ENCODE results near the gene MRAS. TPM values are rescaled to one million over a fixed set of nuclear protein-coding genes. Genes with fewer than 3 reads are reported as not detected.

MRAS gene
- total and polyA plus RNA-seq, 9 donors = 44.0 to 71.8 (median 59.7) TPM

DNA sequence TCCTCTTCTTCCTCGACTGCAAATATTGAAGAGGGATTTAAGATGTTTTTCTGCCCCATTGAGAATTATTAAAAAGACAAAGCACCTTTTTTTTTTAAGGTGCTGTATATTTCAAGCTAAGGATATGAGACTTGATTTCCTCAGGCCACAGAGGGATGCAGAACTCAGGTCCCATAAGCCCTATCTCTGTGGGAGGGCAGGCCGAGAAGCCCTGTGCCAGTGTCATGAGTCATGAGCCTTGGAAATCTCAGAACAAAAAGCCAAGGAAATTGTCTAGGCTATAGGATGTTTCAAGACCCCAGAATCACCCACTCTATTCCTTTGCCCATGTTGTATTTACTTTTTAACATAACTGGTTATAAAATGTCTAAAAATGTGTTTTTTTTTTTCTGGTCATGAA lies 93.4 kb downstream of the MRAS start:
- H3K4me3 ChIP-seq (ENCODE audit: low read length) = no peak overlapping the region
- H3K4me1 ChIP-seq (ENCODE audit: control insufficient read depth, insufficient read depth, low read length) = peaks cover 73% of the 10 kb centered on the region
- H3K27ac ChIP-seq (ENCODE audit: low read length) = no peak overlapping the region
- no peak for DNase-seq
- no CpG with 5 or more reads among the region's 2 CpGs for whole genome bisulfite sequencing (ENCODE audit: insufficient coverage)
- no peaks in the 10 kb centered on the region for H3K9me3 ChIP-seq (replicated peaks; ENCODE audit: control insufficient read depth, low read depth, low read length)
- peaks cover 3% of the 10 kb centered on the region for H3K36me3 ChIP-seq (ENCODE audit: control insufficient read depth, insufficient read depth, low read length)
- H3K27me3 ChIP-seq (ENCODE audit: control insufficient read depth, insufficient read depth, low read length) = peaks cover 10% of the 10 kb centered on the region

DNA sequence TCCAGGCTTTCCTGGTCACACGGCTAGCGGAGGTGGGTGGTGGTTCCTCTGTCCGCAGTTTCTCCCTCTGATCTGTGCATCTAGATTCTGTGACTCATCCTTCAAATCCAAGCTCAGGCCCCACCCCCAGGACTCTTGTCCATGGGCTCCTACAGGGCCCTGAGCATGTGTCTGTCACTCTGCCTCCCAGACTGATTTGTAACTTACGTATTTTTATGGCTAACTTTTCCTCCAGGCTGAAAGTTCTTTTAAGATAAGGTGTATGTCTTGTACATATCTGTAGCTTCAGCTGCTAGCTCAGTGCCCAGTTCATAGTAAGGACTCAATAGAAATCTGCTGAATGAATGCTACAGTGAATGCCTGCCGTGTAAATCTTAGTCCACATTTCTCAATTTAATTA lies 94.1 kb downstream of the MRAS start:
- DNase-seq = no peak

DNA sequence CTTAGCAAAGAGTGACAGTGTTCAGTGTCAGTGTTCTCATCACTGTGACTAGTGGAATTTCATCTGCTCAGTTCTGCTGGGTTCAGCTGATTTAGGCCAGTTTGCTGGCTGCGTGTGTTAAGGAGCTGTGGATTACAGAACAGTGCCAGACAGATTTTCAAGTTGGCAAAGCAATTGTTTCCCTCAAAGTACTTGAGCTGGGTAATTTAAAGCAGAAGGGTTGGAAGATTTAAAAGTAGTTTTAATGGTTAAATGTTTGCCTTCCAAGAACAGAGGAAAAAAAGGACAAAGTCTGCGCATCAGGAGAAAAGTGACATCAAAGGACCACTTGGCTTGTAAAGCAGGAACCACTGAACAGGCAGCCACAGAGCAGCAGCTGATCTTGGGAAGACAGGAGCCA lies 94.7 kb downstream of the MRAS start:
- H3K27ac ChIP-seq (ENCODE audit: low read length) = peak overlapping the region; percentile 80
- no peaks in the 10 kb centered on the region for H3K9me3 ChIP-seq (replicated peaks; ENCODE audit: control insufficient read depth, low read depth, low read length)
- H3K36me3 ChIP-seq (ENCODE audit: control insufficient read depth, insufficient read depth, low read length) = no peaks in the 10 kb centered on the region
- no peak overlapping the region for H3K4me3 ChIP-seq (ENCODE audit: low read length)
- H3K4me1 ChIP-seq (ENCODE audit: control insufficient read depth, insufficient read depth, low read length) = peaks cover 66% of the 10 kb centered on the region
- WGBS (ENCODE audit: insufficient coverage) = 31% methylated on average over 2 of the region's 2 CpGs
- peaks cover 2% of the 10 kb centered on the region for H3K27me3 ChIP-seq (ENCODE audit: control insufficient read depth, insufficient read depth, low read length)
- DNase-seq = peak; percentile 64

More for the DNA sequence above, 94.1 kb downstream of the MRAS start:
- Histone ChIP-seq H3K4me1 (ENCODE audit: control insufficient read depth, insufficient read depth, low read length) (peaks cover 70% of the 10 kb centered on the region), H3K27ac (ENCODE audit: low read length) (peak overlapping the region; percentile 66), H3K27me3 (ENCODE audit: control insufficient read depth, insufficient read depth, low read length) (peaks cover 3% of the 10 kb centered on the region), H3K36me3 (ENCODE audit: control insufficient read depth, insufficient read depth, low read length) (no peaks in the 10 kb centered on the region), H3K4me3 (ENCODE audit: low read length) (no peak overlapping the region), H3K9me3 (replicated peaks; ENCODE audit: control insufficient read depth, low read depth, low read length) (no peaks in the 10 kb centered on the region)
- WGBS (ENCODE audit: insufficient coverage) = no CpG with 5 or more reads among the region's 5 CpGs

DNA sequence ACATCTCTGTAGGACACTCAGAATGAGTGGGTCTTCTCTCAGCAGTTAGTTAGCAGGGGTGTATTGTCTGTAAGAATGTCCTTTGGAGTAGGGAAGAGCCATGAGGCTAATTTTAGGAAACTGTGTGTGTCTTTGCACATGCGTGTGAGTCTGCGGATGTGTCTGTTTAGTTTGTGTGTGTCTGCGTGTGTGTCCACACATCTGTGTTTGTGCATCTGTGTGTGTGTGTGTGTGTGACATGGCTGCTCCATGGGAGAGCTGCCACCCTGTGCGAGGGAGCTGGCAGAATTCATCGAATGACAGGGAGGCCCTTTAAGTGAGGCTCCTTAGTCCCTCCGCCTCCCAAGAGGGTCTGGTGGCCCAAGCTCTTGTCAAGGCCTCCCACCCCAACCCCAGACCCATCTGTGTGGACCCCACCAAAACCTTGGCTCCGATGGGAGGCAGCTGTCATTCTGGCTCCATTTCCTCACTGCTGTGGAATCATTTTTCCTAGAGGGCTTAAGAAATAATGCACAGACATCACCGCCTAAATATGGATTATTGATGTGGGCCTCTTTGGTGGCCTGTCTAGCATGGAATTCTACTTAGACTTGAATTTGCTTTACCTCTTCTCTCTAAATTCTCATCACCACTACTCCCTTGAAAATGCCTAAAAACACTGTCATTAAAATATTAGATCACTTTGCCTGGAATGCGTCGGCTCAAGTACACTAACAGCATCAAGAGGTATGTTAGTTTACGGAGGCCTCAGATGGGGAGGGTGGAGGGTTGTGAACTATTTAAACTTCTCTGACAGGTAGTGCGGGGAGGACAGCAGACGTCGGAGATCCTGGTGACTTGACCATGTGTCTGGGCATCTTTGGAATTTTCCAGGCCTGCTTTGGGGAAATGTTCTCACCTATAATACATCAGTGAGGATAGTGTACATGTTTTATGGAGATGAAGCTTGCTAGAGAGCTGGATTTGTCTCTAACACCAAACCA lies 95.4 kb downstream of the MRAS start:
- Histone ChIP-seq H3K36me3 (ENCODE audit: control insufficient read depth, insufficient read depth, low read length) (no peaks in the 10 kb centered on the region), H3K9me3 (replicated peaks; ENCODE audit: control insufficient read depth, low read depth, low read length) (no peaks in the 10 kb centered on the region), H3K4me1 (ENCODE audit: control insufficient read depth, insufficient read depth, low read length) (peaks cover 59% of the 10 kb centered on the region), H3K27me3 (ENCODE audit: control insufficient read depth, insufficient read depth, low read length) (peaks cover 2% of the 10 kb centered on the region), H3K4me3 (ENCODE audit: low read length) (no peak overlapping the region), H3K27ac (ENCODE audit: low read length) (peak overlapping the region; percentile 80)
- DNase-seq = peak; percentile 83
- 61% methylated on average over 8 of the region's 14 CpGs for WGBS (ENCODE audit: insufficient coverage)

DNA sequence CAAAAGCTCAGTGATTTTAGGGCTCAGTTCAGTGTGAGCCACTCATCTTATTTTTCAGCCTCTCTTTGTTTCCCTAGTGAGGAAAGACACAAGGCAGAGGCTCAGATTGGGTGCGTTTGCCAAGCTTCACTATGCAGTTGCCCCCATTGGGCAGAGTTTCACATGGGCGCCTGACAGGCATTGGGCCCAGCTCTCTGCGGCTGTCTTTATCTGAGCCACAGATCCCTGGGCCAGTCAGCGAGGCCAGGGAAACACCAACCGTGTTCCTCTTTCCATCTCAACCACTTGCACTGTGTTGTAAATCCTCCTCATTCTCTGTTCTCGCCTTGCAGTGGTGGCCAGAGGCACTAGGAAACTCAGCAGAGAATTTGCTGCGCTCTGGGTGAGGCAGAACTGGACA lies 96.9 kb downstream of the MRAS start:
- Histone ChIP-seq H3K27ac (ENCODE audit: low read length) (peak overlapping the region; percentile 69), H3K27me3 (ENCODE audit: control insufficient read depth, insufficient read depth, low read length) (no peaks in the 10 kb centered on the region), H3K4me1 (ENCODE audit: control insufficient read depth, insufficient read depth, low read length) (peaks cover 50% of the 10 kb centered on the region), H3K4me3 (ENCODE audit: low read length) (no peak overlapping the region), H3K9me3 (replicated peaks; ENCODE audit: control insufficient read depth, low read depth, low read length) (no peaks in the 10 kb centered on the region), H3K36me3 (ENCODE audit: control insufficient read depth, insufficient read depth, low read length) (no peaks in the 10 kb centered on the region)
- DNase-seq = no peak
- 76% methylated on average over 7 of the region's 7 CpGs for WGBS (ENCODE audit: insufficient coverage)

DNA sequence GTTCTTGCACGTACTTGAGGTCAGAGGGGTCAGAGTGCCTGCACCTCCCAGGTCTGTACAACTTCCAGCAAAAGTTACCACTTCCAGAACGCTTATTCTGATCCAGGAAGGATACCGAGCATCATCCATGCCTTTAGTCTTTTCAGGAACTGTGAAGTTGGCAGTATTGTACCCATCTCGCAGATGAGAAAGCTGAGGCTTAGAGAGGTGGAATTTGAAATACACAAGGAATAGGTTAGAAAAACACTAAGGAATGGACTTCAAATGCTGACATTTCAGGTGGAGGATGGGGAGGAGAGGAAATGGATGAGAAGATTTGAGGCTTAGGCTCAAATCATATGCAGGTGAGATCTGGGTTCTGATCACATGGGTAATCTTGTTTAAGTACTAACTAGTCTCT lies 97.3 kb downstream of the MRAS start:
- DNase-seq = no peak
- no peak overlapping the region for H3K4me3 ChIP-seq (ENCODE audit: low read length)
- no peak overlapping the region for H3K27ac ChIP-seq (ENCODE audit: low read length)
- H3K9me3 ChIP-seq (replicated peaks; ENCODE audit: control insufficient read depth, low read depth, low read length) = no peaks in the 10 kb centered on the region
- no peaks in the 10 kb centered on the region for H3K27me3 ChIP-seq (ENCODE audit: control insufficient read depth, insufficient read depth, low read length)
- WGBS (ENCODE audit: insufficient coverage) = 95% methylated on average over 4 of the region's 4 CpGs
- H3K4me1 ChIP-seq (ENCODE audit: control insufficient read depth, insufficient read depth, low read length) = peaks cover 48% of the 10 kb centered on the region
- no peaks in the 10 kb centered on the region for H3K36me3 ChIP-seq (ENCODE audit: control insufficient read depth, insufficient read depth, low read length)

DNA sequence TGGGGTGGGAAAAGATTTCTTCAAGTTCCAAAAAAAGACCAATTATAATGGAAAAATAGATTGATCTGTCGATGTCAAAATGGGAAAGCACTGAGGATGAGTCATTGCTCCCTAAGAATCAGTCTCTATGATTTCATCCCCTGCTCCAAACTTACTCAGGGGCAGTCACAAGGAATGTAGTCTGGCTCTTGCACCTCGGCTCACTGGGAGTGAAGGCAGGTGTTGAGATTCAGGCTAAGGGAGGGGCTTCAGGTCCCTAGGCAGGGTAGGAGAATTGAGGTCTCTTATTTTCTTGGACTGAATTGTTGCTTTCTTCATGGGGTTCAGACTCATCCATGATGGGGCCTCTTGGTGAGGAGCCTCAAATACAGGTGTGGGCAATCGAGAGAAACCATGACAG lies 100.3 kb downstream of the MRAS start:
- WGBS (ENCODE audit: insufficient coverage) = 0% methylated on average over 1 of the region's 3 CpGs
- no peaks in the 10 kb centered on the region for H3K36me3 ChIP-seq (ENCODE audit: control insufficient read depth, insufficient read depth, low read length)
- H3K9me3 ChIP-seq (replicated peaks; ENCODE audit: control insufficient read depth, low read depth, low read length) = no peaks in the 10 kb centered on the region
- H3K27ac ChIP-seq (ENCODE audit: low read length) = no peak overlapping the region
- no peak overlapping the region for H3K4me3 ChIP-seq (ENCODE audit: low read length)
- peaks cover 2% of the 10 kb centered on the region for H3K27me3 ChIP-seq (ENCODE audit: control insufficient read depth, insufficient read depth, low read length)
- peaks cover 28% of the 10 kb centered on the region for H3K4me1 ChIP-seq (ENCODE audit: control insufficient read depth, insufficient read depth, low read length)
- DNase-seq = no peak

DNA sequence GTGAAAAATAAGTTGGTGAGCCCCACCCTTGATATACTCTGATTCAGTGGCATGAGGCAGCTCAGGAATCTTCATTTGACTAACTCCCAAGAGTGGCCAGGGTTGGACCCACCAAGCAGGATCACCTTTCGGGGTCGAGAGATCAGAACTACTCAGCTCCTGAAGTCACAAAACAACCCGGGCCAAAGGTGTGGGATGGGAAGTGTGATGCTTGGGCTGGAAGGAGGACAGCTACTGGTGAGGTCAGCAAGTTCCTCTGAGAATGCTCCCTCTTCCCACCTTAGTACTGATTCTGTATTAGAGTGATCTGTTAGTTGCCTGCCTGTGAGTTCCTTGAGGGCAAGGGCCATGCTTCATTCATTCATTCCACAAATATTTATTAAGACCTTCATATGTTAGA lies 101.1 kb downstream of the MRAS start:
- no CpG with 5 or more reads among the region's 3 CpGs for WGBS (ENCODE audit: insufficient coverage)
- no peaks in the 10 kb centered on the region for H3K9me3 ChIP-seq (replicated peaks; ENCODE audit: control insufficient read depth, low read depth, low read length)
- H3K4me1 ChIP-seq (ENCODE audit: control insufficient read depth, insufficient read depth, low read length) = peaks cover 21% of the 10 kb centered on the region
- H3K27ac ChIP-seq (ENCODE audit: low read length) = no peak overlapping the region
- H3K4me3 ChIP-seq (ENCODE audit: low read length) = no peak overlapping the region
- no peak for DNase-seq
- peaks cover 2% of the 10 kb centered on the region for H3K27me3 ChIP-seq (ENCODE audit: control insufficient read depth, insufficient read depth, low read length)
- no peaks in the 10 kb centered on the region for H3K36me3 ChIP-seq (ENCODE audit: control insufficient read depth, insufficient read depth, low read length)

DNA sequence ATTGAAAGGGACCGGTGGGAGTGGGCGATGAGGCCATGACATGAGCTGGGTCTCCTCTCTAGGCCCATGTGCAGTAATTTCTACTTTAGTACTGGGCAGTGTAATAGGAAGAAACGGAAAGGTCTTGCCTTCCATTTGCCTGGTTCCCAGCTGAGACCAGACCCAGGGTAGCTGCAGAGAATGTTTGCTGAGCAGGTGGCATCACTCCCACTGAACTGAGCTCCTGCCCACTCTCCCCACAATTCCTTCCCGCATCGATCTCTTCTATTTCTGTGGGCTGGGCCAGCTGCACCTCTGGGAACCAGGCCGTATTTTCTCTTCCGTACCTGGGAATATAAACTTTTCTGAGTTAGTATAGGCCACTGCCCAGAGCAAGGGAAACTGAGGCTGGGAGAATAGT lies 101.8 kb downstream of the MRAS start:
- H3K27me3 ChIP-seq (ENCODE audit: control insufficient read depth, insufficient read depth, low read length) = peaks cover 2% of the 10 kb centered on the region

DNA sequence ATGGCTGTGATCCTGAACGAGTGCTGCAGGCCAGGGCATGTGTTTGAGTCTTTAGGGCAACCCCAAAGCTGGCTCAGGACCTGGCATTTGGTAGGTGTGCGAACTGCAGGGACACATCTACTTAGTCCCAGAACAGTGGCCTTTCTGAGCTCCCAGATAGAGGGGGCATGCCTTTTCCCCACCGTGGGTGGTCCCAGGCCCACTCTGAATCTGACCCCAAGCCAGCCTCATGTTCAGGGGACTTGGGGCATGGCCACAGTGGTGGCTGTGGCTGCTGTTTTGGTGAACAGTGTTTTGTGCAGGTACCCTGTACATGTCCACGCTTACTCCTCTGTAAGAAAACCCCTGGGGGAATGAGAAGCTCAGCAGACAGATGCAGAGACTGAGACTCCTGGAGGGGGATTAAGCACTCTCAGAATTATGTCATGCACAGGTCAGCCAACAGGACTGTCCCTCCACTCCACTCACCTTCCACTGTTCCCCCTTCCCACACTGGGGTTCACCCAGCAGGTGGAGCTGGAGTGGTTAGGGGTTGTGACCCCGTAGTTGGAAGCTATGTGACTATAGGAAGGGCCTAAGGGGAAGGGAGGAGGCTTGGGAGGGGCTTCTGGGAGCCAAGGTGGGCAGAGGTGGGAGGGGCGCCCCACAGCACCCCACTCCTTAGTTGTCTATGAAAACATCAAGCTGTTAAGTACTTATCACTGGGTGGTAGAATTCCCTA lies 102.5 kb downstream of the MRAS start:
- Histone ChIP-seq H3K4me3 (ENCODE audit: low read length) (no peak overlapping the region), H3K9me3 (replicated peaks; ENCODE audit: control insufficient read depth, low read depth, low read length) (no peaks in the 10 kb centered on the region), H3K36me3 (ENCODE audit: control insufficient read depth, insufficient read depth, low read length) (peaks cover 4% of the 10 kb centered on the region), H3K27me3 (ENCODE audit: control insufficient read depth, insufficient read depth, low read length) (peaks cover 2% of the 10 kb centered on the region), H3K4me1 (ENCODE audit: control insufficient read depth, insufficient read depth, low read length) (peaks cover 16% of the 10 kb centered on the region), H3K27ac (ENCODE audit: low read length) (no peak overlapping the region)
- no peak for DNase-seq
- 81% methylated on average over 3 of the region's 6 CpGs for WGBS (ENCODE audit: insufficient coverage)

More for the DNA sequence above, 101.8 kb downstream of the MRAS start:
- peaks cover 1% of the 10 kb centered on the region for H3K36me3 ChIP-seq (ENCODE audit: control insufficient read depth, insufficient read depth, low read length)
- H3K4me1 ChIP-seq (ENCODE audit: control insufficient read depth, insufficient read depth, low read length) = peaks cover 14% of the 10 kb centered on the region
- H3K4me3 ChIP-seq (ENCODE audit: low read length) = no peak overlapping the region
- WGBS (ENCODE audit: insufficient coverage) = 95% methylated on average over 5 of the region's 7 CpGs
- no peaks in the 10 kb centered on the region for H3K9me3 ChIP-seq (replicated peaks; ENCODE audit: control insufficient read depth, low read depth, low read length)
- no peak overlapping the region for H3K27ac ChIP-seq (ENCODE audit: low read length)
- no peak for DNase-seq

Measured in muscle of leg (tissue), 11 donors.